GM18951 (cell line): Measurements from ENCODE around the gene PTX4.

Experiments used
- POLR2A ChIP-seq: IDR thresholded peaks from 4 replicates; pipeline ENCODE4 v1.6.1; 2011; ENCODE audit warnings: mild to moderate bottlenecking; ENCODE audit not compliant: insufficient read length, insufficient read depth; ENCODE audit errors: extremely low read depth
- in situ Hi-C: fragments of 300-500 bp; cut with MboI; formaldehyde crosslinking; loops from one replicate; pipeline ENCODE4 v1.12.0; 2022; ENCODE audit warnings: low sequenced_read_pairs, mixed read lengths, inconsistent platforms; ENCODE audit not compliant: unreplicated experiment

PTX4 gene

DNA sequence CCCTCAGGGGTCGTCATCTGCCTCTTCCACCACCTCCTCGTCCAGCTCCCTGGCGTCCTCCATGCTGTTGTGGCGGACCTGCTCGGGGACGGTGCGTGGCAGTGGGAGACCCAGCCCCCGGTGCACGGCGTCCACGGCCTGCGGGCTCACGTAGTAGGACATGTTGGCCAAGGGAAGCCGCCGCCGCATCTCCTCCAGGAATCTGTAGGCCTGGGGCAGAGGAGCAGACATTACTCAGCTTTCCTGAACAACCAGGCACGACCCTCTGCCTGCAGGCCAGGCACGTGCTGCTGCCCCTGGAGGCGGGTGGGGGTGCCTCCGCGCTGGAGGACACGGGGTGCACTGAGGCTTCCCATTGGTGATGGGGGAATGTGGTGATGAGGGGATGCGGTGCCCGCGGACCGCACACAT, 22.2 kb upstream of the PTX4 start:
- in situ Hi-C loops = no loop called here
- no peak for TF ChIP-seq POLR2A

DNA sequence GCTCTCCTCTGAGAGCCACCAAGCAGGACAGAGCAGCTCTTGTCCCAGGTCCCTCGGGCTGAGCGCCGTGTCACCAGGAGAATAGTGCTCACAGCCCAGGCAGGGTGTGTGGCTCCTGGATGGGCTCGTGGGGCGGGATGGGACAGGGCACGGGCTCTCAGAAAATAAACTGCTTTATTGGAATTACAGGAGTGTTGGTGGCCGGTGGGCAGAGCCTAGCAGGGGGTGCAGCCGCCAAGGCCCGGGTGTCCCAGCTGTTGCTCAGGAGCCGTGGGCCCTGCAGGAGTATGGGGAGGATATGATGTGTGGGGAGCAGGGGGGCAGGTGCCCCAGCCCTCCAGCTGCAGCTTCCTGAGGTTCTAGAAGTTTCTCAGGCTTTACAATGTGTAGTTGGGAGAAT, 21.5 kb upstream of the PTX4 start:
- in situ Hi-C loops = no loop called here
- no peak for TF ChIP-seq POLR2A

- in situ Hi-C loops = no loop called here
- TF ChIP-seq POLR2A = no peak
Measured at GRCh38 chr16:1509307-1510221, 20.8 kb upstream of the PTX4 start.

DNA sequence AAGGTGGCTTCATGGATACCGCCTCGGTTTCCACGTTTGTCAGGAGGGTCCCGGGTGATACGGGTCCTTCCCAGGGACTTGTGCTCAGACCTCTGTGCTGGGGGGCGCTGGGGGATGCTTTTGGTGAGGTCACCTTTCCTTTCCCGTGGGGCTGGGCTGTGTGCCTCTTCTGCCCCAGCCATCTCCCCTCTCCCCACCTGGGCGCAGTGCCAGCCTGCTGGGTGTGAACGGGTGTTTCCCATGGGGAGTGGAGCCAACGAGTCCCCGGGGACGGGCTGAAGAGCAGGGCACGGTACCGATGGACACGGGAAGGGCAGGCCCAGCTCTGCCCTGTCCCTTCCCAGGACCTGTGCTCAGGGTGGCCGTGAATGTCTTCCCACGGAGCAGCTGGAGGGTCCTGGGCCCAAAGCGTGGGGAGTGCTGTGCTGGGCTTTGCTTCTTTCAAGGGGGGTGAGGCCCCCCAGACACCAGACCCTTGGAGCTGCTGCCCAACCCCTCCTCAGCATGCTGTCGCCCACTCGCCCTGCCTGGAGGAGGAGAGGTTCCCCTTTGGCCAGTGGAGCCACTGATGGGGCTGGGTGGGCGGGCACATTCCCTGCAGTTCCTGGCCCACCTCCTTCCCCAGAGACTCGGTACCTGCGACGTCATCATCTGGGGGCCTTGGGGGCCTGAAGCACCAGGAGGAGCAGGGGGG, 19.9 kb upstream of the PTX4 start:
- TF ChIP-seq POLR2A = no peak
- in situ Hi-C loops = no loop called here

- in situ Hi-C loops = no loop called here
- no peak for TF ChIP-seq POLR2A
Measured at GRCh38 chr16:1506494-1507213, 17.9 kb upstream of the PTX4 start.

- in situ Hi-C loops = no loop called here
Measured at GRCh38 chr16:1505912-1506311, 17.2 kb upstream of the PTX4 start.

GRCh38 chr16:1505073-1505844, 16.5 kb upstream of the PTX4 start:
- TF ChIP-seq POLR2A = no peak
- in situ Hi-C loops = no loop called here

More at GRCh38 chr16:1505912-1506311, 17.2 kb upstream of the PTX4 start:
- TF ChIP-seq POLR2A = no peak

GRCh38 chr16:1503110-1503955, 14.6 kb upstream of the PTX4 start:
- TF ChIP-seq POLR2A = no peak
- in situ Hi-C loops = no loop called here

DNA sequence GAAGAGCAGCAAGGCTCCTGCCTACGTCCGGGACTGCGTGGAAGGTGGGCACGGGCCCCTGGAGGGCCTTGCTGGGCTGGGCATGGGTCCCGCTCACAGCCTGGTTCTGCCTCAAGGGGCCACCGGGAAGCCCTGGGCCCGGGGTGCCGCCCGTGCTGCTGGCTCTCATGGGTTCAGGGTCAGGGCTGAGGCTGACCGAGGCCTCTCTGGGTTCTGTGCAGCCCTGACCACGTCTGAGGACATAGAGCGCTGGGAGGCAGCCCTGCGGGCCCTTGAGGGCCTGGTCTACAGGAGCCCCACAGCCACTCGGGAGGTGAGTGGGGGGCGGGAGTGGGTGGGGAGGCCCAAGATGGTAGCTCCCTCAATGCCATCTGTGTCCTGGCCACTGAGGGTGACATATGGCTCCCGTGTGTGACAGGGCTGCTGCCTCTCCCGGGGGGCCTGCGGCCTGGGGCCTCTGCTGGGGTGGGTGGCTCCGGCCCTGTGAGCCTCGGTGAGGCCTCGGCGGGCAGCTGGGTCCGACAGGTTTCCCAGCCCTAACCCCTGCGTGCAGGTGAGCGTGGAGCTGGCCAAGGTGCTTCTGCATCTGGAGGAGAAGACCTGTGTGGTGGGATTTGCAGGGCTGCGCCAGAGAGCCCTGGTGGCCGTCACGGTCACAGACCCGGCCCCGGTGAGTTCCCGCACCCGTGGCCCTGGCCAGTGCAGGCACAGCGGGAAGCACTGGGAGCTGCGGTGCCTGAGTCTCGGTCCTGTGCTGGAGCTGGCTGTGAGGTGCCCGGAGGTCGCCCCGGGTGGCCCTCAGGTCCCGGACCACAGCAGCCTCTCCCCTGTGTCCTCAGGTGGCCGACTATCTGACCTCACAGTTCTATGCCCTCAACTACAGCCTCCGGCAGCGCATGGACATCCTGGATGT, 13.6 kb upstream of the PTX4 start:
- no peak for TF ChIP-seq POLR2A
- in situ Hi-C loops = no loop called here

DNA sequence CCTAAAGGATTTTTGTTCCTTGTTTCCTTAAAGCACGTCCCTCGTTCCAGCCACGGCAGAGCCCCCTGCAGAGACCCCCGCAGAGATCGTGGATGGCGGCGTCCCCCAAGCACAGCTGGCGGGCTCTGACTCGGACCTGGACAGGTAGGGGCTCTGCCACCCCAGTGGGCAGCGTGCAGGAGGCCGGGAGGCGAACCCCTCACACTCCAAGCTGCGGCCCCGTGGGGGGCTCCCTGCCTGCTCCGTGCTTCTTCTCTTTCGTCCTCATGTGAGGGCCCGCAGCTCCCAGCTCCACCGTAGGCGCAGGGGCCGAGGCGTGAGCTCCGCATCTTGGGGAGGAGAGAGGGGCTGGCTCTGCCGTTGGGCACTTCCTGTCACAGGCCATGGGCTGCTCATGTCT, 12.9 kb upstream of the PTX4 start:
- no peak for TF ChIP-seq POLR2A
- in situ Hi-C loops = no loop called here

GRCh38 chr16:1500465-1501150, 11.9 kb upstream of the PTX4 start:
- no peak for TF ChIP-seq POLR2A
- in situ Hi-C loops = no loop called here
